H9 (cell line): Measurements from ENCODE around the gene CDYL. TPM values are rescaled to one million over a fixed set of nuclear protein-coding genes. Genes with fewer than 3 reads are reported as not detected.

Source experiments
- DNase-seq: peaks from one replicate; pipeline ENCODE4 v3.0.0-alpha.2; 2017
- H2AFZ ChIP-seq: one replicate; pipeline ENCODE4 v1.6.1; 2013; ENCODE audit warnings: mild to moderate bottlenecking, low read length, control low read depth, moderate library complexity
- H2AK5ac ChIP-seq: 2 replicates; pipeline ENCODE4 v1.6.1; 2013; ENCODE audit warnings: low read length, control low read depth, mixed read lengths; ENCODE audit not compliant: insufficient read length
- H2BK120ac ChIP-seq: one replicate; pipeline ENCODE4 v1.6.1; 2013; ENCODE audit warnings: low read depth, mild to moderate bottlenecking, low read length, control low read depth, inconsistent platforms; ENCODE audit not compliant: poor library complexity, severe bottlenecking
- H2BK12ac ChIP-seq: 2 replicates; pipeline ENCODE4 v1.6.1; 2013; ENCODE audit warnings: low read length, control low read depth, mixed read lengths, low read depth; ENCODE audit not compliant: insufficient read length
- H2BK15ac ChIP-seq: 2 replicates; pipeline ENCODE4 v1.6.1; 2013; ENCODE audit warnings: low read depth, low read length, control low read depth
- H2BK20ac ChIP-seq: one replicate; pipeline ENCODE4 v1.6.1; 2013; ENCODE audit warnings: low read depth, mild to moderate bottlenecking, low read length, control low read depth, inconsistent platforms; ENCODE audit not compliant: poor library complexity, severe bottlenecking
- H2BK5ac ChIP-seq: 2 replicates; pipeline ENCODE4 v1.6.1; 2013; ENCODE audit warnings: low read length, control low read depth, mixed read lengths; ENCODE audit not compliant: insufficient read length
- H3K14ac ChIP-seq: 2 replicates; pipeline ENCODE4 v1.6.1; 2013; ENCODE audit warnings: low read length, control low read depth; ENCODE audit not compliant: insufficient read depth
- H3K18ac ChIP-seq: 2 replicates; pipeline ENCODE4 v1.6.1; 2013; ENCODE audit warnings: low read depth, mild to moderate bottlenecking, mixed read lengths, low read length, control low read depth; ENCODE audit not compliant: insufficient read length
- H3K23ac ChIP-seq: 2 replicates; pipeline ENCODE4 v1.6.1; 2013; ENCODE audit warnings: low read length, control low read depth, mixed read lengths, low read depth; ENCODE audit not compliant: insufficient read length
- H3K23me2 ChIP-seq: 2 replicates; pipeline ENCODE4 v1.6.1; 2013; ENCODE audit warnings: low read depth, mild to moderate bottlenecking, mixed read lengths, low read length, control low read depth; ENCODE audit not compliant: insufficient read length, poor library complexity, severe bottlenecking
- H3K27ac ChIP-seq: 2 replicates; pipeline ENCODE4 v1.5.1; 2013; ENCODE audit warnings: low read length, control low read depth, mixed read lengths, low read depth; ENCODE audit not compliant: insufficient read length
- H3K27me3 ChIP-seq: 2 replicates; pipeline ENCODE4 v1.6.1; 2013; ENCODE audit warnings: low read length, control low read depth, inconsistent platforms; ENCODE audit not compliant: insufficient read depth
- H3K4ac ChIP-seq: 2 replicates; pipeline ENCODE4 v1.6.1; 2013; ENCODE audit warnings: low read depth, mild to moderate bottlenecking, control low read depth, inconsistent platforms, low read length, moderate library complexity
- H3K4me1 ChIP-seq: 2 replicates; pipeline ENCODE4 v1.6.1; 2013; ENCODE audit warnings: low read length, control low read depth, inconsistent platforms; ENCODE audit not compliant: insufficient read depth
- H3K4me2 ChIP-seq: 2 replicates; pipeline ENCODE4 v1.6.1; 2013; ENCODE audit warnings: low read length, control low read depth, mixed read lengths; ENCODE audit not compliant: insufficient read length, insufficient read depth
- H3K56ac ChIP-seq: 2 replicates; pipeline ENCODE4 v1.6.1; 2013; ENCODE audit warnings: low read depth, mild to moderate bottlenecking, mixed read lengths, low read length, control low read depth; ENCODE audit not compliant: insufficient read length
- H3K79me1 ChIP-seq: 2 replicates; pipeline ENCODE4 v1.6.1; 2013; ENCODE audit warnings: low read depth, mild to moderate bottlenecking, moderate library complexity, low read length, control low read depth, inconsistent platforms; ENCODE audit not compliant: insufficient read depth, poor library complexity, severe bottlenecking
- H3K79me2 ChIP-seq: 2 replicates; pipeline ENCODE4 v1.6.1; 2013; ENCODE audit warnings: low read length, control low read depth, inconsistent platforms; ENCODE audit not compliant: insufficient read depth
- H3K9ac ChIP-seq: 2 replicates; pipeline ENCODE4 v1.6.1; 2013; ENCODE audit warnings: low read length, control low read depth, mixed read lengths; ENCODE audit not compliant: insufficient read length; ENCODE audit errors: extremely low read depth
- H3K9me3 ChIP-seq: one replicate; pipeline ENCODE4 v1.6.1; 2013; ENCODE audit warnings: low read depth, low read length, inconsistent platforms; ENCODE audit not compliant: control insufficient read depth
- H3T11ph ChIP-seq: one replicate; pipeline ENCODE4 v1.6.1; 2013; ENCODE audit warnings: mild to moderate bottlenecking, low read length, control low read depth, inconsistent platforms
- H4K20me1 ChIP-seq: one replicate; pipeline ENCODE4 v1.6.1; 2013; ENCODE audit not compliant: control insufficient read depth, insufficient read length, insufficient read depth
- H4K5ac ChIP-seq: 2 replicates; pipeline ENCODE4 v1.6.1; 2013; ENCODE audit warnings: low read depth, mild to moderate bottlenecking, mixed read lengths, low read length, control low read depth; ENCODE audit not compliant: insufficient read length
- H4K8ac ChIP-seq: replicated peaks from 2 replicates; pipeline ENCODE4 v1.6.1; 2013; ENCODE audit warnings: low read length, control low read depth, mixed read lengths, low read depth; ENCODE audit not compliant: insufficient read length
- H4K91ac ChIP-seq: 2 replicates; pipeline ENCODE4 v1.6.1; 2013; ENCODE audit warnings: low read depth, mild to moderate bottlenecking, moderate library complexity, mixed read lengths, low read length, control low read depth; ENCODE audit not compliant: insufficient read length
- H3K27ac Mint-ChIP-seq, 3 experiments: 2 replicates in 2 of 3; 3 replicates in 1 of 3; pipeline ENCODE4 v1.8.0; 2020 to 2021; ENCODE audit warnings: mixed read lengths in 3 of 3, mild to moderate bottlenecking in 1 of 3, moderate library complexity in 1 of 3
- H3K27me3 Mint-ChIP-seq: 2 replicates; pipeline ENCODE4 v1.8.0; 2021; ENCODE audit warnings: low read depth, mild to moderate bottlenecking, moderate library complexity, mixed read lengths
- H3K36me3 Mint-ChIP-seq, 3 experiments: 2 replicates in 2 of 3; 3 replicates in 1 of 3; pipeline ENCODE4 v1.8.0; 2020 to 2021; ENCODE audit warnings: low read depth in 3 of 3, mixed read lengths in 3 of 3; ENCODE audit not compliant: insufficient read depth in 1 of 3
- H3K4me1 Mint-ChIP-seq, 2 experiments: 2 replicates each; pipeline ENCODE4 v1.8.0; 2020; ENCODE audit warnings: mixed read lengths in 2 of 2
- H3K4me3 Mint-ChIP-seq, 2 experiments: 2 replicates in 1 of 2; 3 replicates in 1 of 2; pipeline ENCODE4 v1.8.0; 2020 to 2021; ENCODE audit warnings: mild to moderate bottlenecking in 2 of 2, mixed read lengths in 2 of 2, moderate library complexity in 1 of 2
- H3K9me3 Mint-ChIP-seq, 2 experiments: 2 replicates in 1 of 2; 3 replicates in 1 of 2; pipeline ENCODE4 v1.8.0; 2020; ENCODE audit warnings: mild to moderate bottlenecking in 2 of 2, mixed read lengths in 2 of 2, moderate library complexity in 1 of 2
- WGBS: extraction: QIAGEN DNeasy Blood & Tissue Kit; methylation state at CpG from one replicate; pipeline ENCODE4 v1.1.7; 2013; ENCODE audit warnings: missing lambda C conversion rate, low lambda C conversion rate, mixed read lengths; ENCODE audit not compliant: insufficient read length; ENCODE audit errors: extremely low coverage; 5-methylcytosine and 5-hydroxymethylcytosine counted together
- total RNA-seq: library from RNA; stranded (reverse); gene quantifications from 2 replicates; pipeline ENCODE4 v1.2.1, GENCODE V29; 2021
- TF ChIP-seq, protein P1 (sequence below): fragments of 200-600 bp; sonication (generic); conservative IDR thresholded peaks from 3 replicates; pipeline ENCODE4 v1.8.0; 2021; ENCODE audit warnings: antibody characterized with exemption, mild to moderate bottlenecking

The CDYL gene
- total RNA-seq, 1 experiment from 2014 or later: 95.0 TPM

DNA sequence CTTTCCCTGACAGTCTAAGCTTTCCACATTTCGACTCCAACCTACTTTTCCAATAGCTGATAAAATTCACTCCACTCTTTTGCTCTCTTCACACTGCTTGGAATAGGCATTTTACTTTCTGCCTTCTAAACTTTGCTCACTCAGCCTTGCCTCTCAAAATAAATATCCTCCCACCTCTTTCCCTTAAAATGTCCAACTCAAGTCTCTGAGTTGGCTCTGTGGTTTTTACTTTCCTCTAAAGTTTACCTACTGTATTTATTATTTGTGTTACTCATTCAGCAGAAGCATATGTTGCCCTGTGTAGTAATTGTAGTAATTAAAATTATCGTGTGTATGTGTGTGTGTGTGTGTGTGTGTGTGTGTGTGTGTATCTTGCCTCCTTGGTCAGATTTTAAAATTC, 20.0 kb upstream of the CDYL start:
- Mint-ChIP-seq H3K27me3 (peaks cover 36% of the 10 kb centered on the region), H3K4me3 (no peak overlapping the region), H3K27ac (no peak overlapping the region), H3K9me3 (peaks cover 0 to 7% of the 10 kb centered on the region in 2 experiments; a peak in 4 of 5 replicates), H3K4me1 (peaks cover 21 to 23% of the 10 kb centered on the region in 2 experiments), H3K36me3 (peaks cover 0 to 9% (median 2%) of the 10 kb centered on the region in 3 experiments; a peak in 3 of 7 replicates)
- Histone ChIP-seq H3K4me2 (no peak overlapping the region), H3K4me1 (peaks cover 4% of the 10 kb centered on the region; the same call in 1 of the 2 replicates), H3K18ac (no peak overlapping the region), H2BK15ac (no peak overlapping the region), H2BK12ac (no peak overlapping the region), H3K79me1 (no peaks in the 10 kb centered on the region), H2BK20ac (no peak overlapping the region), H3T11ph (no peak overlapping the region), H3K9me3 (no peaks in the 10 kb centered on the region), H3K4ac (no peak overlapping the region), H2BK5ac (no peak overlapping the region), H3K23ac (no peak overlapping the region), H2AFZ (no peak overlapping the region), H3K14ac (no peak overlapping the region), H2AK5ac (no peak overlapping the region), H4K8ac (no peak overlapping the region), H3K9ac (no peak overlapping the region), H3K56ac (no peak overlapping the region), H3K23me2 (no peaks in the 10 kb centered on the region), H2BK120ac (no peak overlapping the region), H3K27me3 (no peaks in the 10 kb centered on the region; the same call in 1 of the 2 replicates), H4K91ac (no peak overlapping the region), H4K20me1 (no peaks in the 10 kb centered on the region), H3K27ac (no peak overlapping the region), H4K5ac (no peak overlapping the region), H3K79me2 (no peaks in the 10 kb centered on the region)
- DNase-seq: no peak
- no CpG with 5 or more reads among the region's 2 CpGs for WGBS
- TF ChIP-seq, protein P1, sequence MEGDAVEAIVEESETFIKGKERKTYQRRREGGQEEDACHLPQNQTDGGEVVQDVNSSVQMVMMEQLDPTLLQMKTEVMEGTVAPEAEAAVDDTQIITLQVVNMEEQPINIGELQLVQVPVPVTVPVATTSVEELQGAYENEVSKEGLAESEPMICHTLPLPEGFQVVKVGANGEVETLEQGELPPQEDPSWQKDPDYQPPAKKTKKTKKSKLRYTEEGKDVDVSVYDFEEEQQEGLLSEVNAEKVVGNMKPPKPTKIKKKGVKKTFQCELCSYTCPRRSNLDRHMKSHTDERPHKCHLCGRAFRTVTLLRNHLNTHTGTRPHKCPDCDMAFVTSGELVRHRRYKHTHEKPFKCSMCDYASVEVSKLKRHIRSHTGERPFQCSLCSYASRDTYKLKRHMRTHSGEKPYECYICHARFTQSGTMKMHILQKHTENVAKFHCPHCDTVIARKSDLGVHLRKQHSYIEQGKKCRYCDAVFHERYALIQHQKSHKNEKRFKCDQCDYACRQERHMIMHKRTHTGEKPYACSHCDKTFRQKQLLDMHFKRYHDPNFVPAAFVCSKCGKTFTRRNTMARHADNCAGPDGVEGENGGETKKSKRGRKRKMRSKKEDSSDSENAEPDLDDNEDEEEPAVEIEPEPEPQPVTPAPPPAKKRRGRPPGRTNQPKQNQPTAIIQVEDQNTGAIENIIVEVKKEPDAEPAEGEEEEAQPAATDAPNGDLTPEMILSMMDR: no peak
